BJ (cell line): ENCODE results near the gene KRTAP4-9. TPM values are rescaled to one million over a fixed set of nuclear protein-coding genes. Genes with fewer than 3 reads are reported as not detected.
A peak's percentile ranks its signal among the peaks of the same experiment; 100 is the strongest.

Source experiments
- CTCF ChIA-PET: fragments of 350-600 bp; formaldehyde crosslinking; extraction: SDS; loops from one replicate; lab custom pipeline; 2021; ENCODE audit warnings: antibody characterized with exemption, inconsistent platforms; lab: Yijun Ruan, JAX
- POLR2A ChIA-PET: fragments of 300-600 bp; sonication (Branson Sonifier 250); formaldehyde crosslinking; extraction: SDS; loops from one replicate; lab custom pipeline; 2021; ENCODE audit warnings: antibody characterized with exemption; lab: Charles Lee
- DNase-seq: peaks from one replicate; pipeline ENCODE4 v3.0.0-alpha.2; 2011; ENCODE audit warnings: low read depth
- H3K27me3 ChIP-seq: 2 replicates; pipeline ENCODE4 v1.6.0; 2011; ENCODE audit warnings: low read length; ENCODE audit not compliant: control insufficient read depth, insufficient read depth
- H3K36me3 ChIP-seq: 2 replicates; pipeline ENCODE4 v1.5.1; 2011; ENCODE audit warnings: low read length; ENCODE audit not compliant: control insufficient read depth, insufficient read depth
- H3K4me3 ChIP-seq: 2 replicates; pipeline ENCODE4 v1.5.1; 2011; ENCODE audit warnings: low read depth, mild to moderate bottlenecking, control low read depth, low read length
- CTCF ChIP-seq: IDR thresholded peaks from 2 replicates; pipeline ENCODE4 v1.5.1; 2011; ENCODE audit warnings: low read depth, mild to moderate bottlenecking, control low read depth, inconsistent platforms, low read length, moderate library complexity; ENCODE audit not compliant: insufficient read depth
- polyA plus RNA-seq: library from polyadenylated mRNA; depleted of rRNA; stranded (reverse); fragments of >200 nt; gene quantifications from 2 replicates; pipeline ENCODE4 v1.2.3, GENCODE V29; 2011

Gene KRTAP4-9
- polyA plus RNA-seq, 1 experiment, result not detected

GRCh38 chr17:41067281-41067680, 37.9 kb upstream of the KRTAP4-9 start:
- no peaks in the 10 kb centered on the region for H3K36me3 ChIP-seq
- peak; percentile 62 for DNase-seq
- H3K27me3 ChIP-seq, result no peaks in the 10 kb centered on the region
- ChIA-PET CTCF (interaction anchor here (1.6 to 2.2 kb wide), 3 partner anchors 158 to 581 kb away, joined by 6 to 9 read pairs (median 8); no protein-coding TSS in a partner anchor), POLR2A (no interaction called here)
- no peak for TF ChIP-seq CTCF
- no peak overlapping the region for H3K4me3 ChIP-seq

- POLR2A ChIA-PET, result no interaction called here
- H3K27me3 ChIP-seq, result no peaks in the 10 kb centered on the region
- H3K4me3 ChIP-seq, result no peak overlapping the region
- CTCF ChIA-PET, result interaction anchor here (2.2 kb wide), 1 partner anchor 480 kb away, joined by 9 read pairs; no protein-coding TSS in a partner anchor
- TF ChIP-seq CTCF, result no peak
- DNase-seq, result no peak
- no peaks in the 10 kb centered on the region for H3K36me3 ChIP-seq
These were observed 36.2 kb upstream of the KRTAP4-9 start for GRCh38 chr17:41069031-41069430.

- Histone ChIP-seq H3K36me3 (no peaks in the 10 kb centered on the region), H3K27me3 (no peaks in the 10 kb centered on the region), H3K4me3 (no peak overlapping the region)
- ChIA-PET CTCF (interaction anchor here (1.1 kb wide), 1 partner anchor 22 kb away, joined by 4 read pairs; no protein-coding TSS in a partner anchor), POLR2A (no interaction called here)
- DNase-seq, result no peak
- no peak for TF ChIP-seq CTCF
These were observed 33.4 kb upstream of the KRTAP4-9 start for GRCh38 chr17:41071606-41072360.

- TF ChIP-seq CTCF, result no peak
- POLR2A ChIA-PET, result no interaction called here
- CTCF ChIA-PET, result interaction anchor here (0.6 kb wide), 1 partner anchor 469 kb away, joined by 3 read pairs; no protein-coding TSS in a partner anchor
- Histone ChIP-seq H3K36me3 (no peaks in the 10 kb centered on the region), H3K4me3 (no peak overlapping the region), H3K27me3 (no peaks in the 10 kb centered on the region)
- DNase-seq, result no peak
These were observed 31.5 kb upstream of the KRTAP4-9 start for GRCh38 chr17:41073676-41074075.

GRCh38 chr17:41076788-41077187, 28.4 kb upstream of the KRTAP4-9 start:
- TF ChIP-seq CTCF, result no peak
- Histone ChIP-seq H3K27me3 (no peaks in the 10 kb centered on the region), H3K36me3 (no peaks in the 10 kb centered on the region), H3K4me3 (no peak overlapping the region)
- ChIA-PET CTCF (no interaction called here), POLR2A (no interaction called here)
- no peak for DNase-seq
